HL-60/S4 treated with retinoic acid at 250 ng/mL for 4 days and 3 days (cell line): ENCODE data around the gene ANKRD11.
"Not testable (repeated sequence)": the region's sequence is repeated elsewhere in the genome, so short reads cannot be mapped to it uniquely, and the experiment has no call there.

Source experiments
- in situ Hi-C: fragments of 300-500 bp; cut with MboI; formaldehyde crosslinking; loops from 2 replicates; pipeline ENCODE4 v1.7.0; 2022; ENCODE audit warnings: low sequenced_read_pairs

The ANKRD11 gene

GRCh38 chr16:89304941-89305705, 185.2 kb downstream of the ANKRD11 start:
- in situ Hi-C loops: no loop called here

GRCh38 chr16:89304181-89304851, 186.0 kb downstream of the ANKRD11 start:
- in situ Hi-C loops: no loop called here

- in situ Hi-C loops: no loop called here
Observed at GRCh38 chr16:89303617-89304016, 186.7 kb downstream of the ANKRD11 start.

DNA sequence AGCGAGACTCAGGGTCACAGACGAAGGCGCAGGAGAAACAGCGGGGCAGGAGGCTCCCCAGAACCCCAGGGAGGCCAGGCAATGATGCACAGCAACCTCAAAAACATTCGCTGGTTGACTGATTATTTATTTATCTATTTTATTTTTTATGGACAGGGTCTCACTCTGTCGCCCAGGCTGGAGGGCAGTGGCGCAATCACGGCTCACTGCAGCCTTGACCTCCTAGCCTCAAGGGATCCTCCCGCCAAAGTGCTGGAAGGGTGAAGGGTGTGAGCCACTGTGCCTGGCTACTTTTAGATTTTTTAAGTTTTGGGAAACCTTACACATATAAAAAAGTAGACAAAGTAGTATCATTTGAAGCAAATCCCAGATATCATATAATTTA, 189.4 kb downstream of the ANKRD11 start:
- in situ Hi-C loops: no loop called here

GRCh38 chr16:89300311-89300975, 189.9 kb downstream of the ANKRD11 start:
- in situ Hi-C loops: no loop called here

DNA sequence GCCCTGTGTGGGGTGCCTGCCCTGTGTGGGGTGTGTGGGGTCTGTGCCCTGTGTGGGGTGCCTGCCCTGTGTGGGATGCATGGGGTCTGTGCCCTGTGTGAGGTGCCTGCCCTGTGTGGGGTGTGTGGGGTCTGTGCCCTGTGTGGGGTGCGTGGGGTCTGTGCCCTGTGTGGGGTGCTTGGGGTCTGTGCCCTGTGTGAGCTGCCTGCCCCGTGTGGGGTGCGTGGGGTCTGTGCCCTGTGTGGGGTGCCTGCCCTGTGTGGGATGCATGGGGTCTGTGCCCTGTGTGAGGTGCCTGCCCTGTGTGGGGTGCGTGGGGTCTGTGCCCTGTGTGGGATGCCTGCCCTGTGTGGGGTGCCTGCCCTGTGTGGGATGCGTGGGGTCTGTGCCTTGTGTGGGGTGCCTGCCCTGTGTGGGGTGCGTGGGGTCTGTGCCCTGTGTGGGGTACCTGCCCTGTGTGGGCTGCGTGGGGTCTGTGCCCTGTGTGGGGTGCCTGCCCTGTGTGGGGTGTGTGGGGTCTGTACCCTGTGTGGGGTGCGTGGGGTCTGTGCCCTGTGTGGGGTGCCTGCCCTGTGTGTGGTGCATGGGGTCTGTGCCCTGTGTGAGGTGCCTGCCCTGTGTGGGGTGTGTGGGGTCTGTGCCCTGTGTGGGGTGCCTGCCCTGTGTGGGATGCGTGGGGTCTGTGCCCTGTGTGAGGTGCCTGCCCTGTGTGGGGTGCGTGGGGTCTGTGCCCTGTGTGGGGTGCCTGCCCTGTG, 190.8 kb downstream of the ANKRD11 start:
- in situ Hi-C loops: not testable (repeated sequence)

GRCh38 chr16:89298623-89299225, 191.6 kb downstream of the ANKRD11 start:
- in situ Hi-C loops: no loop called here

DNA sequence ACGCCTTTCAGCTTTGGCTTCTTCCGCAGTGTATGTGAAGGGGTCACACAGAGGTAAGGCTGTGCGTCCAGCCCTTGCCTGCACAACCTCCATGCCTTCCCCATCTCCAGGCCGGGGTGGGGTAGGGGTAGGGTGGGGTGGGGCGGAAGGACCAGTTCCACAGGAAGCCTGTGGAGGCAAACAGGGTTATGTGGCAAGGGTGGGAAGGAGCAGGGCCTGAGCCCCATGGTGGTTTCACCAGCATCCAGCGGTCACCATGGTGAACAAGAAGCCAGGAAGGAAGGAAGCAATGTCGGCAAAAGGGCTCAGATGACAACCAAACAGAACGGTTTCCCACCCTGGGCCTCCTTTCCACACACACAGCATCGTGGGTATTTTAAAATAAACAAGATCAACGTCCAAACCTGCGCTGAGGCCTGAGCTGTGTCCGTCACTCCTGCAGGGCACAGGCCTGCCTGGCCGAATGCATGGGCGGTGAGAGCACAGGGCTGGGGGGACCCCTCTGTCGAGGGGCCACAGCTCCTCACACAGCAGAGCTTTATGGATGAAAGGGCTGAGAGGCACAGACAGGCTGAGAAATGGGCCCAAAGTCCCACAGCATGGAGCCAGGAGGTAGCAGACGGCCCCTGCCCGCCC, 192.3 kb downstream of the ANKRD11 start:
- in situ Hi-C loops: no loop called here

DNA sequence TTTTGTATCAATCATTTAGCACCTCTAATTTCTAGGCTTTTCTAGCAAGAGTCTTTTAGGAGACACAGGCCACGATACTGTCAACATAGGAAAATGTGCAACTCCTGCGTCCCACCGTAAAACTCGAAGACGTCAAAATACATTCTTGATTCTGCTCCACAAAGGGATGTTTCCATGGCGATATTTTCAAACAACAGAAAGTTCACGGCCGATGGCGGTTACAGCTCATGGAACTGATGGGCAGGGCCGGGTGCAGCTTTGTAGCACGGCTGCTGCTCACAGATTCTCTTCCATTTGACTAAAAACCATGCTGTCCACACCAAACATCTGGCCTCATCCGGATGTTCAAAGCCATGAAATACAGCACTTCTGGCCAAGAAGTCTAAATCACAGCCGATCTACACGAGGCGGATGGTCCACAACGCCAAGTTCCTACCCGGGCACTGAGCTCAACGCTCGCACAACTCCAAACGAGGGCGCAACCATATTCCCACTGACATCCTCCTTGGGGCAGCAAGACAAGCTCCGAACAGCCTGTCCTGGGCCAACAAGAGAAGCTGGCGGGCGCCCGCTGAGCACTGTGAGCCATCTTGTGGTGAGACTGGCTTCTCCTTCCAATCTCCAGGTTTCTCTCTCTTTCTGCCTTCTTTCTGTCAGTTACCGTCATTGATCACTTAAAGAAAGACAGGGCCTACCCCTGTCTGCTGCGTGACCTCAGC, 193.0 kb downstream of the ANKRD11 start:
- in situ Hi-C loops: no loop called here

DNA sequence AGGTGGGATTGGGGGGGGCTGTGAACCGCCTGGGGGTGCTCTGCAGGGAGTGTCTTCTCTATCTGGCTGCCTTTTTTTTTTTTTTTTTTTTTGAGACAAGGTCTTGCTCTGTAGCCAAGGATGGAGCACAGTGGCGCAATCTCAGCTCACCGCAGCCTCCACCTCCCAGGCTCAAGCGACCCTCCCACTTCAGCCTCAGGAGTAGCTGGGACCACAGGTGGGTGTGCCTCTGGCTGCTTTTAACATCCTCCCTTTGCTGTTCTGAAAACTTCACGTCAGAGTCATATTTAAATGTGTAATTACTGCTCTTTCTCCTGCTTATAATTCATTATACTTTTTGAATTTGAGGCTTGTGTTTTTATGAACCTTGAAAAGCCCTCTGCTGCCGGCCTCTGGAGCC, 194.4 kb downstream of the ANKRD11 start:
- in situ Hi-C loops: no loop called here

DNA sequence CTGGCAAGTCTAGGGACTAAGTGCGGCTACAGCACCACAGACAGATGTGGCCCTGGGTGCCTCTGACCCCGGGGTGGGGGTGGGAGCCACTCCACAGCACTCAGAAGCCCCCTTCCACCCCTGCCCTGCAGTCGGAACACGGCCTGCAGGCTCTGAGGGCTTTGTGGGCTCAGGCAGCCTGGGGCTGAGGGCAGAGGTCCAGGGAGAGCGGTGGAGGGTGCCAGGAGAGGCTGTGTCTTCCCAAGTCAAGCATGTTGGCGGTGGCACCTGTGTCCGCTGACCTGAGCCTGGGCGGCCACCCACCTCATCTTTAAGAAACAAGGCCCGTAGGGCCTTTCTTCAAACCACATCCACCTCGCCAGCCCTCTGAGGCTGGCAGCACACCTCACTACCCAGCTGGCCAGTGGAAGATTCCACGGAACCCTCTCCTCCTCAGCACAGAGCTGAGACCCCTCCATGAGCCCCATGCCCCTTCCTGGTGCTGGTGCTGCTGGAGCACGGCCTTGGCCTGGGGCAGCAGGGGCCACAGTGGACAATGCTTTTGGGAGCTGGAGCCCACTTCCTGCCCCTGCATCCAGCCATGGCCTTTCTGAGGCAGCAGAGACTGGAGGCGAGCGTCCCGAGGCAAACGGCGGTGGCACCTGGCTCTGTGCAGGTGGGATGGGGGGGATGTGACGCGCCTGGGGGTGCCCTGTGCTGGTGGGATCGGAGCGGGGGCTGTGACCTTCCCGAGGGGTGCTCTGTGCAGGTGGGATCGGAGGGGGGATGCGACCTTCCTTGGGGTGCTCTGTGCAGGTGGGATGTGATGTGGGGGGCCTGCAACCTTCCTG, 195.1 kb downstream of the ANKRD11 start:
- in situ Hi-C loops: no loop called here

GRCh38 chr16:89294486-89294885, 195.9 kb downstream of the ANKRD11 start:
- in situ Hi-C loops: no loop called here

DNA sequence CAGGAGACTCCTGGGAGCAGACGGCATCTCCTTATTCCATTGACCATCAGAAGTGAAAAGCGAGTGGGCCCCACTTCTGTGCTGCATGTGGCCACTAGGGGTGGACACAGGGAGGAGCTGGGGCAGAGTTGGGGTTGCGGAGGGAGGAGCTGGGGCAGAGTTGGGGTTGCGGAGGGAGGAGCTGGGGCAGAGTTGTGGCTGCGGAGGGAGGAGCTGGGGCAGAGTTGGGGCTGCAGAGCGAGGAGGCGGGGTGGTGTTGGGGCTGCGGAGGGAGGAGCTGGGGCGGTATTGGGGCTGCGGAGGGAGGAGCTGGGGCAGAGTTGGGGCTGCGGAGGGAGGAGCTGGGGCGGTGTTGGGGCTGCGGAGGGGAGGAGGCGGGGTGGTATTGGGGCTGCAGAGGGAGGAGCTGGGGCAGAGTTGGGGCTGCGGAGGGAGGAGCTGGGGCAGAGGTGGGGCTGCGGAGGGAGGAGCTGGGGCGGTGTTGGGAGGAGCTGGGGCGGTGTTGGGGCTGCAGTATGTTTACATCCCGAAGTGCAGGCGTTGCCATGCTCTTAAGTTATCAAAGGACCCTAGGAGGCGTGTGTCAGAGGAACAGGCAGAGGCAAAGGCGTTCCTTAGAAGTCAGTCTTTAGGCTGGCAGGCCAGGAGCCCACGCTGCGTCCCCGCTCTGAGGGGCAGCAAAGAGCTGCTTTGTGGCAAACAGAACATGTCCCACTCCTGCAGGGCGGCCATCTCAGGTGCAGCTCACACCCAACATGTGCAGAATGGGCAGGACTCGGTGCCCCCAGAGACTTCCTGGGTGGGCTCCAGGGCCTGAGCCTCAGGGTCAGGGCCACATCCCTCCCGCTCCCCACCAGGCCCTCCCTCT, 196.9 kb downstream of the ANKRD11 start:
- in situ Hi-C loops: no loop called here

DNA sequence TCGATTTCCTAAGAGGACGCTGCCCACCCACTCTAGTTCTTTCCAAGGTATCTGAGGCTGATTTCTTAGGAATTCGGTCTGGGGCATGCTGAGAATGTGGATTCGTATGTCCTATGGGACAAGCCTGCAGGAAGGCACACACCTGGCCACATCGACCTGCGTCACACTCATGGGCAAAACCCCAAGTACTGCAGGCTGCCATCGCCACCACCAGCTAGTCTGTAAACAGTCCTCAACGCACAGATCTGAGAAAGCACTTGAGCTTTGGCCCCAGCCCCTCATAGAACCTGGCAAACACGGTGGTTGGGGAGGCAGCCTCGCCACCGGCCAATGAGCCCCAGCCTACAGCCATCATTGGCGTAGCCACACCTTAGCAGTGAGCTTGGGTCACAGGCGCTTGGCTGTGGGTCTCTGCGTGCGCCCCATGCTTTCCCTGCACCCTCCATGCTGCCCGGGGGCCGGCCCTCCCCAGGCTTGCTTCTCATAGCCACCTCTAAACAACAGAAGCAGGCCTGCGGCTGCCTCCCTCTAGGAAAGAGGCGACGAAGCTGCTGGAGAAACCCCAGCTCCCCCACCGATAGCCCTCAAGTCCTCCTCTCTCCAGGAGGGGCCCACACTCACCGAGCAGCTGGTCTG, 197.8 kb downstream of the ANKRD11 start:
- in situ Hi-C loops: no loop called here

DNA sequence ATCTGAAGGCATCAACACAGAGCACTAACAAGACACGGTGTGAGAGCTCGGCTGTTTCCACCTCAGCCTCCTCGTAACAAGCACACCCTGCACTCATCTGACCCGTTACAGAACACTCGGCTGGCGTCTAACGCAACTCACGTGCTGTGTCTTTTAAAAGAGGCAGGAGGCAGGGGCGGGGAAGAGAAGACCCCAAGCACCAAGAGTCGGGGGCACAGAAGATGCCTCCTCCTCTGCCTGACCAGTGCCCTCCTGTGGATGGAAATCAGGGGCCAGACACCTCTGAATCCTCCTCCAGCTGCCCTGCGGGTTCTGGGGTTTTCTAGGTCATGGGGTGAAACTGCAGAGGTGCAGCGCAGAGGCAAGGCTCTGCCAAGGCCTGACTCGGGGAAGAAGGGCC, 198.6 kb downstream of the ANKRD11 start:
- in situ Hi-C loops: no loop called here

DNA sequence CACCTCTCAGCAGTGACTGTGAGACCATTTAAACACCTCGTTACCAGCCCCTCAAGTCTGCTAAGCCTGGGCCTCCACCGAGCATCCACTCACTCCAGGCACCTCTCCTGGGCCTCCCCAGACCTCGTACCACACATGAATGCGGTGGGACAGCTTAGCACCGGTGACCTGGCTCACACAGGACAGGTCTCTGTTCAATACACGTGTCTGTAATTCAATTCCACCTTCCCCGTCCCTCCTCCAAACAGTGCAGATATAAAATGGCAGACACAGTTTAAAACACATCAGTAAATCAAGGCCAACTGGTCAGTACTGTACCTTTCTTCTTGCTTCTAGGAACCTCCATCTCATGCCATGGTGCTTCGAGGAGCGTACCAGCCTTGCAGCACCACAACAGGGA, 199.0 kb downstream of the ANKRD11 start:
- in situ Hi-C loops: no loop called here

GRCh38 chr16:89290887-89291286, 199.5 kb downstream of the ANKRD11 start:
- in situ Hi-C loops: no loop called here

DNA sequence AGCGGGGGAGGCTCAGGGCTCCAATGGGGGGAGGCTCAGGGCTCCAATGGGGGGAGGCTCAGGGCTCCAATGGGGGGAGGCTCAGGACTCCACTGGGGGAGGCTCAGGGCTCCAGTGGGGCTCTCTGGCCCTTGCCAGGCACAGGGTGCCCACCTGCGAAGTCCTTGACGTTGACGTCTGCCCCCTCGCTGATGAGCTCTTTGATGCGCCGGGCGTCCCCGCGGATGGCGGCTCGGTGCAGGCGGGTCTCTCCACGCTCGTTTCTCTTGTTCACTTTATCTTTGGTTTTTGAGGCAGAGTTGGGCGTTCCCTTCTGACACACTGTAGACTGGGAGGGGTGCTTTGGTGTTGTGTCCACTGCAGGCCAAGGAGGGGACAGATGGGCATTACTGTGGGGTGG, 199.9 kb downstream of the ANKRD11 start:
- in situ Hi-C loops: no loop called here
